Measurements from ENCODE around the gene KREMEN1. TPM values are rescaled to one million over a fixed set of nuclear protein-coding genes. Genes with fewer than 3 reads are reported as not detected.

The KREMEN1 gene
- total RNA-seq, 1 donor from 2014 or later: 5.8 TPM

DNA sequence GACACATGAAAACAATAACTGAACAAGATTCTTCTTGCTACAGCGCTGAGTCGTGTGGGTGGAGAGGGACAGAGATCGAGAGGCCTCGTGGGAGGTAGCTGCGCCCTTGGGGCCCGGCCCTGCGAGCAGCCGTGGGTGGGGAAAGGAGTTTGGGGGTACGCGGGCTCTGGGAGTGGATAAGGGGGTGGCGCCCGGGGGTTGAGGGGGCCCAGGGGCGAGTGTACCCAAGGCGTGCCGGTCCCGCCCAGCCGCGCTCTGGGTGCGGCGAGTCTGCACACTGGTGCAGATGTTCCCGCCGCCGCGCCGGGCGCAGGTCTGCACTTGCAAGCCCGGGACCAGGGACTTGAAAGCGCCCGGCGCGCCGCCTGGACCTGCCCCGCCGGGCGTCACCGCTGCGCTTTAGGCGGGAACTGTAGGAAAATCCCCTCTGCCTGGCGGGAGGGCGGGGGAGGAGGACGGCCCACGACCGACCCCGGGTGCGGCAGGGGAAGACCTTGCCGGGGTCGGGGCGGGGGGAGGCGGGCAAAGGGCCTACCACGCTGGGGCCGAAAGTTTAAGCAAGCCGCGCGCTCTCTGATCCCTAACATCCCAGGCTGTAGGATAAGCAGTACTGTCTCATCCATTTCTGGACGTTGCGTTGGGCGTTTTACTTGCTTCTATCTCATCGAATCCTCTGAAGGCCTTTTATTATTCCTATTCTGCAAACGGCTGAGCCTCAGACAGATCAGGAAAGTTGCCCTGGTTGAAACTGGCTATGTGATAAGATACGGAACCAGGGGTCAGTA is 1.4 kb upstream of the KREMEN1 start:
- FAIRE-seq (no peak), DNase-seq (ENCODE audit: low read depth) (peak; percentile 78)
- TF ChIP-seq, protein P1, sequence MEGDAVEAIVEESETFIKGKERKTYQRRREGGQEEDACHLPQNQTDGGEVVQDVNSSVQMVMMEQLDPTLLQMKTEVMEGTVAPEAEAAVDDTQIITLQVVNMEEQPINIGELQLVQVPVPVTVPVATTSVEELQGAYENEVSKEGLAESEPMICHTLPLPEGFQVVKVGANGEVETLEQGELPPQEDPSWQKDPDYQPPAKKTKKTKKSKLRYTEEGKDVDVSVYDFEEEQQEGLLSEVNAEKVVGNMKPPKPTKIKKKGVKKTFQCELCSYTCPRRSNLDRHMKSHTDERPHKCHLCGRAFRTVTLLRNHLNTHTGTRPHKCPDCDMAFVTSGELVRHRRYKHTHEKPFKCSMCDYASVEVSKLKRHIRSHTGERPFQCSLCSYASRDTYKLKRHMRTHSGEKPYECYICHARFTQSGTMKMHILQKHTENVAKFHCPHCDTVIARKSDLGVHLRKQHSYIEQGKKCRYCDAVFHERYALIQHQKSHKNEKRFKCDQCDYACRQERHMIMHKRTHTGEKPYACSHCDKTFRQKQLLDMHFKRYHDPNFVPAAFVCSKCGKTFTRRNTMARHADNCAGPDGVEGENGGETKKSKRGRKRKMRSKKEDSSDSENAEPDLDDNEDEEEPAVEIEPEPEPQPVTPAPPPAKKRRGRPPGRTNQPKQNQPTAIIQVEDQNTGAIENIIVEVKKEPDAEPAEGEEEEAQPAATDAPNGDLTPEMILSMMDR (IDR thresholded peaks at IDR 0.05; ENCODE audit: insufficient read depth, low read length, severe bottlenecking): no peak
- Histone ChIP-seq H3K27me3 (ENCODE audit: control insufficient read depth, insufficient read depth, low read length) (no peaks in the 10 kb centered on the region), H3K36me3 (ENCODE audit: control insufficient read depth, insufficient read depth, low read length) (no peaks in the 10 kb centered on the region), H3K4me3 (ENCODE audit: low read depth, low read length) (peak overlapping the region; percentile 35)

DNA sequence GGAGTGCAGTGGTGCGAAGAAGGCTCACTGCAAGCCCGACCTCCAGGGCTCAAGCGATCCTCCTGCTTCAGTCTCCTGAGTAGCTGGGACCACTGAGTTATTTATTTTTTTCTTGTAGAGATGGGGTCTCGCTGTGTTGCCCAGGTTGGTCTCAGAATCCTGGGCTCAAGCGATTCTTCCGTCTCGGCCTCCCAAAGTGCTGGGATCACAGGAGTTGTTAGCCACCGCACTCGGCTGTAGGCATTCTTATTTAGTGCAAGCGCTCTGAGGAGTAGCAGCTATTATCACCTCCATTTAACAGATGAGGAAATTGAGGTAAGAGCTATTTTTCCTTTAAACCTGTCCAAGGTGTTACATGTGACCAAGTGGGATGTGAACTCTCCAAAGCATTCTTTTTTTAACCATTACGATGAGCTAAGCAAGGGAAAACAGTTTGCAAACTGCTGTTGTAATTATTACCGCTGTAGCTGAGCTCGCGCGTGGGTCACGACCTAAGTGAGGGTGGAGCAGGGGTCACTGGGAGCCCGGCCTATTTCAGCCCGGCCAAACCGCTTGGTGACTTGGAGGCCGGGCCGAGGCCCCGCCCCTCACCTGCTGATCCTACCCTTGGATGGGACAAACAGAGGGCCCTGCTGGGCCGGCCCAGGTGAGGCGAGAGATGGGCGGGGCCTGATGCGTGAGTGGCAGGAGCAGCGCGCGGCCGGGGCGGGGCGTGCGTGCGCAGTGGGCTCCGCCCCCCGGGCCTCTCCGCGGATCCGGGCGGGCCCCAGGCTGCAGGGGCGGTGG is 449 bp upstream of the KREMEN1 start:
- peak overlapping the region; percentile 80 for H3K4me3 ChIP-seq (ENCODE audit: low read depth, low read length)
- DNase-seq (ENCODE audit: low read depth) (peak; percentile 81), FAIRE-seq (peak; percentile 43)
- H3K27me3 ChIP-seq (ENCODE audit: control insufficient read depth, insufficient read depth, low read length): no peaks in the 10 kb centered on the region
- H3K36me3 ChIP-seq (ENCODE audit: control insufficient read depth, insufficient read depth, low read length): no peaks in the 10 kb centered on the region
- TF ChIP-seq, protein P1 (IDR thresholded peaks at IDR 0.05; ENCODE audit: insufficient read depth, low read length, severe bottlenecking): no peak

DNA sequence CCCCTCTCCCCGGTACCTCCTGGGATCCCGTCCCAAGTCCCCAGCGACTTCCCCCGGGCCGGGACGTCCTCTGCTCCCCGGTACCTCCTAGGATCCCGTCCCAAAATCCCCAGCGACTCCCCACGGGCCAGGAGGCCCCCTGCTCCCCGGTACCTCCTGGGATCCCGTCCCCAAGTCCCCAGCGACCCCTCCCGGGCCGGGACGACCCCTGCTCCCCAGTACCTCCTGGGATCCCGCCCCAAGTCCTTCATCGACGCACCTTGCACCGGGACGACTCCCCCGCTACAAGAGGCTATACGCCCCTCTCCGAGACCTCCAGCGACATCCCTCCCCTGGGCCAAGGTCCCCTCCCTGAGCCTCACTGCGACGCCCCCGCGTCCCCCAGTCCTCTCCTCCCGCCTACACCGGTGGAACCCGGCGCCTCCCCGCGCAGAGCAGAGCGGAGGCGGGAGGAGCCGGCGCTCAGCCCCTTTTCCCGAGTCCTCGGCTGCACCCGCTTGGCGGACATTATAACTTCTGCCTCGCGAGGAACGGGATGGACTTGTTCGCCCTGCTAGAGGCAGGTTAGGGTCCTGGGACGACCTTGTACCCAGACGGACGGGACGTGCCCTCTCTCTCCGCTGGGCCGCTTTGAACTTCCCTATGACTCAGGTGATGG is 912 bp downstream of the KREMEN1 start:
- no peak for FAIRE-seq

DNA sequence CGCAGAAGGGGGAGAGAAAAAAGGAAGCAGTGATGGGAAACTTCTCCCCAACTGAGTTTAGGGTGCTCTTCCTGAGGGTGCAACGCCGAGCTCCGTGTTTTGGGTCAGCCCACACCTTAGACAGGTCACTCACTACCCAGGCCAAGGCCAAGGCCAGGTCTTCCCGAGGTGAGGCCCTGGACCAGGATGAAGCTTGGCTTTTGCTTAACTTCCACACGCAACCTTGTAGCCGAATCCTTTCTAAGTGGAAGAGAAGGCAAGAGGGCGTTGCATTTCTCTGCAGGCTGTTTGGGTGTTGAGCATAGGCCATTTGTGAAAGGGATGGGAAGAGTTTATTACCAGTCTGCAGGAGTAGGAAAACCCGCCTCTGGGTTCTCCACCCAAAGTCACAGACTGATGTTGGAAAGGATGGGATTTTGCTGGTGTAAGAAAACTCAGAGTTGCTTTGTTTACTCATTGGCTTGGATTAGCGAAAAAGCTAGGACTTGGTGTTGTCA is 1.5 kb downstream of the KREMEN1 start:
- DNase-seq (ENCODE audit: low read depth) (no peak), FAIRE-seq (no peak)
- TF ChIP-seq, protein P1 (IDR thresholded peaks at IDR 0.05; ENCODE audit: insufficient read depth, low read length, severe bottlenecking): no peak
- H3K27me3 ChIP-seq (ENCODE audit: control insufficient read depth, insufficient read depth, low read length): no peaks in the 10 kb centered on the region
- no peaks in the 10 kb centered on the region for H3K36me3 ChIP-seq (ENCODE audit: control insufficient read depth, insufficient read depth, low read length)
- peak overlapping the region; percentile 80 for H3K4me3 ChIP-seq (ENCODE audit: low read depth, low read length)

More for the DNA sequence above, 912 bp downstream of the KREMEN1 start:
- H3K27me3 ChIP-seq (ENCODE audit: control insufficient read depth, insufficient read depth, low read length): no peaks in the 10 kb centered on the region
- peak overlapping the region; percentile 80 for H3K4me3 ChIP-seq (ENCODE audit: low read depth, low read length)
- H3K36me3 ChIP-seq (ENCODE audit: control insufficient read depth, insufficient read depth, low read length): no peaks in the 10 kb centered on the region
- TF ChIP-seq, protein P1 (IDR thresholded peaks at IDR 0.05; ENCODE audit: insufficient read depth, low read length, severe bottlenecking): no peak
- peak; percentile 21 for DNase-seq (ENCODE audit: low read depth)

DNA sequence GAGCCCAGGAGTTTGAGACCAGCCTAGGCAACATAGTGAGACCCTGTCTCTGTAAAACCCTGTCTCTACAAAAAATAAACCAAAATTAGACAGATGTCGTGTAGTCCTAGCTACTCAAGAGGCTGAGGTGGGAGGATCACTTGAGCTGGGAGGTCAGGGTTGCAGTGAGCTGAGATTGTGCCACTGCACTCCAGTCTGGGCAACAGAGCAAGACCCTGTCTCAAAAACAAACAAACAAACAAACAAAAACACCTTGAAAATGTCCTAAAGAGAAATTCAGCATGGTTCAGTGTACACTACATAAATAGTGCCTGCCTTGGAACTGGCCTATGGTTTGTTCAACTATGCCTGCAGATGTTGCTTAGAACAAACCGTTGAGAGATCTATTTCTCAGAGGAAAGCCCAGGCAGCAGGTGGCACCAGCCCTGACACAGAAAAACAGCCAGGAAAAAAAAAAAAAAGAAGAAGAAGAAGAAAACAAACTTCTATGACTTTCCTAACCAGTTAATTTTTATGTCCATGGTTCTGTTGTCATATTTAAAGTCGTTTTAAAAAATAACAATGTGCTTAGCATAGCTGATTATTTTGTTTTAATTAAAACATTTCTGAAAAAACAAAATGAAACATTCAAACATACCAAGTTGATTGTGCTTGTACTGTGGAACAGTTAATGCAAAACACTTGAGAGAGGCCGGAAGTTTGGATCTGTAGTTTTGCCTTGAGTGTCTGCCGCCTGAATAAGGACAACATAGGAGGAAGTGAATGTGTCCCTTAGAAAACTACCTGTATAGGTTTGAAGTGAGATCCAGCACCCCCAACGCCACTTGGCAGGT is 5.4 kb downstream of the KREMEN1 start:
- H3K4me3 ChIP-seq (ENCODE audit: low read depth, low read length): no peak overlapping the region
- TF ChIP-seq, protein P1 (IDR thresholded peaks at IDR 0.05; ENCODE audit: insufficient read depth, low read length, severe bottlenecking): no peak
- no peak for FAIRE-seq
- no peaks in the 10 kb centered on the region for H3K36me3 ChIP-seq (ENCODE audit: control insufficient read depth, insufficient read depth, low read length)
- H3K27me3 ChIP-seq (ENCODE audit: control insufficient read depth, insufficient read depth, low read length): no peaks in the 10 kb centered on the region
- DNase-seq (ENCODE audit: low read depth): no peak

Data from bronchial epithelial cell (primary cell).